ENCODE measurements around the gene FXYD3. TPM values are rescaled to one million over a fixed set of nuclear protein-coding genes. Genes with fewer than 3 reads are reported as not detected.

The FXYD3 gene, protein sequence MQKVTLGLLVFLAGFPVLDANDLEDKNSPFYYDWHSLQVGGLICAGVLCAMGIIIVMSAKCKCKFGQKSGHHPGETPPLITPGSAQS
- not detected in 2 replicates for total RNA-seq

GRCh38 chr19:35115177-35115951, at the start of gene FXYD3:
FXYD3 (plus strand) TSS chr19:35115823; CDS start chr19:35119377, 3,554 bp downstream.

GRCh38 chr19:35134601-35135242, 19.1 kb downstream of the FXYD3 start, which contains the start of gene LGI4:
LGI4 (minus strand) TSS chr19:35135059; CDS start chr19:35134680, 379 bp downstream.

GRCh38 chr19:35138305-35138892, 22.8 kb downstream of the FXYD3 start, which contains the start of gene FXYD1:
FXYD1 (plus strand) TSS chr19:35138824; CDS start chr19:35140080, 1,256 bp downstream.

DNA sequence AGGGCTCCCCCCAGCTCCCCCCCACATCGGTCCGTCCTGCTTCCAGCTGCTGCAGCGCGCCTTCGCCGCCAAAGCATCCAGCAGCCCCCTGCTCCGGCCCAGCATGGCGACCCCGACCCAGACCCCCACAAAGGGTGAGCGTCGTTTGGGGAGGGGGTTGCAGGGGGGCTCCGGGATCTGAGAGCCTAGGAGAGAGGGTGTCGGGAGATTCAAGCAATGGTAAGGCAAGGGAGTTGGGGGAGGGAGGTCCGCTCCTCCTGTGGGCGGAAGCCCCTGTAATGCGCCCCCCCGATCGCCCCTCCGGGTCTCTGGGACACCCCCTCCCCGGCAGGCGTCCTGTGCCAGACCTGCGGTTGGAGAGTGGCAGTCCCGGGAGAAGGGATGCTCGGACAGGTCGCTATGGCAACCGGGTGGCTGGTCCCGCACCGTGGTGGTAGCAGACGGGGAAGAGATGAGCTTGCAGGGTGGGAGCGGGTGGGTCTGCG, 27.6 kb downstream of the FXYD3 start, which contains the start of gene FXYD7:
Gene FXYD7, plus strand, starts transcription at position 25 of the 485 bp plus-strand sequence. Its CDS starts 79 bp downstream, at position 104.

DNA sequence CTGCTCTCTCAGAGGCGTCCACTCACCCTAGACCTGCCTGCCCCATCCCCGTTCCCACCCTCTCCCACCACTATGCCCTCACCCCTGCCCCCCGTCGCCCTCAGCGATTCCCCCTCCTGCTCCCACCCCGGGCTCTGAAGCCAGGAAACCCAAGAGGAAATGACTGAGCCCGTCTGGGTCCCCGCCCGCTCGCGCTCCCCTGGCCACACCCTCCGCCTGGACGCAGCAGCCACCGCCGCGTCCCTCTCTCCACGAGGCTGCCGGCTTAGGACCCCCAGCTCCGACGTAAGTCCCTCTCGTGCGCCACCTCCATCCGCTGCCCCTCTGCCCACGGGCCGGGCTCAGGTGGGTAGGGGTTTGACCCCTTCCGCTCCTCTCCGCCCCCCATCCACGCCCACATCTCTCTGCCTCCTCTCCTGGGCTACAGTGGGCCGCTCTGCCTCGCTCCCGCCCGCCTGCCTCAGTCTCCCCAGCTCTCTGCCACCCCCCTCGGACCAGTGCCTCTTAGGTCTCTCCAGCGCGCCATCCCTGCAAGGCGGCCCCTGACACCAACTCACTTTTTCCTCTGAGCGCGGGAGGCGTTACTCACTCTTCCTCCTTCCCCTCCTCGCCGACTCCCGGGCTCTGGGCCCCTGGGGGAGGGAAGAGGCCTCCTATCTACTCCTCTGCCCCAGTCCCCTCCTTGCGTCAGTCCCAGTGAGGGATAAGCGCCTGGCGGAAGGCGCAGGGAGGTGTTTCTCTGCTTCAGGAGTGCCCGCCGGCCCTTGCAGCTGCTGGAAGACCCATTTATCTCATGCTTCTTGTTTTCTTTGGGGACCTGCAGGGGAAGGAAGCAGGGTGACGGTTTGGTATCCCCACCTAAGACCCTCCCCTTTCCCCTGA, 39.1 kb downstream of the FXYD3 start, which contains the start of gene FXYD5:
Gene FXYD5, plus strand, starts transcription at position 211 of the 882 bp plus-strand sequence. CDS start 816 bp downstream, outside the sequence.

Other genes with a start within 250 kb of the FXYD3 start
- gene ZNF30, start 188.9 kb upstream of the FXYD3 start, total RNA-seq, result 2.0 and 2.3 TPM in 2 replicates
- 1.2 and 2.1 TPM in 2 replicates for gene ZNF792, start 151.6 kb upstream of the FXYD3 start, total RNA-seq
- 28.0 and 33.1 TPM in 2 replicates for gene GRAMD1A, start 115.5 kb upstream of the FXYD3 start, total RNA-seq
- 7.5 and 11.3 TPM in 2 replicates for gene SCN1B, start 85.4 kb upstream of the FXYD3 start, total RNA-seq
- not detected in 2 replicates for gene HPN, start 74.1 kb upstream of the FXYD3 start, total RNA-seq
- not detected in 2 replicates for gene LGI4, start 19.2 kb downstream of the FXYD3 start, total RNA-seq
- gene FXYD1, start 23.0 kb downstream of the FXYD3 start, total RNA-seq, result not detected in 2 replicates
- gene FXYD7, start 27.4 kb downstream of the FXYD3 start, total RNA-seq, result not detected in 2 replicates
- gene FXYD5, start 38.9 kb downstream of the FXYD3 start, total RNA-seq, result 158 and 167 TPM in 2 replicates
- gene FAM187B, start 112.9 kb downstream of the FXYD3 start, total RNA-seq, result not detected in 2 replicates
- 0.86 and 3.4 TPM in 2 replicates for gene LSR, start 133.2 kb downstream of the FXYD3 start, total RNA-seq
- gene USF2, start 153.1 kb downstream of the FXYD3 start, total RNA-seq, result 38.1 and 59.7 TPM in 2 replicates
- not detected in 2 replicates for gene HAMP, start 166.7 kb downstream of the FXYD3 start, total RNA-seq
- not detected in 2 replicates for gene MAG, start 176.3 kb downstream of the FXYD3 start, total RNA-seq
- 0.71 and 1.4 TPM in 2 replicates for gene CD22, start 213.4 kb downstream of the FXYD3 start, total RNA-seq
- gene FFAR1, start 232.1 kb downstream of the FXYD3 start, total RNA-seq, result not detected in 2 replicates
- not detected in 2 replicates for gene FFAR3, start 242.6 kb downstream of the FXYD3 start, total RNA-seq

Data from myometrial cell (primary cell).